ENCODE measurements around the gene ERG. TPM values are rescaled to one million over a fixed set of nuclear protein-coding genes. Genes with fewer than 3 reads are reported as not detected.

The ERG gene
- total and polyA plus RNA-seq, 2 donors (not counting 1 experiment from before 2014, with no cell fraction given): under 0.01 TPM; not detected in 1

DNA sequence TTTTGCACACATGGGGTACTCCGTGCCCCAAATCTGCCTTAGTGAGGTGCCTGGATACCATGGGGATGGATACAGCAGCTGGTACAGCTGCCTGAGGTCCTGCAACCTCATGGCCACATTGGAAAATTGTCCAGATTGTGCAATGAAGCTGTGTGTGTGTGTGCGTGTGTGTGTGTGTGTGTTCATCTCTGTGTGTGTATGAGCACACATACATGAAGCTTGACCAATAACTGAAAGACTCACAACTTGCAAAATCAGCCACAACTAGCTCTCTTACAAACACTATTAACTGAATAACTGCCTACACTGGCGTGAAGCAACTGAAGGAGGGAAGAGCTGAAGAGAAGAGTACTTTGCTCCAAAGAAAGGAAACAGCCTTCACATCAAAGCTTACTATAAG, 78.1 kb downstream of the ERG start:
- Histone ChIP-seq H3K4me2 (ENCODE audit: extremely low read depth, insufficient read depth, low read length) (no peak overlapping the region), H3K27me3 (ENCODE audit: control insufficient read depth, insufficient read depth, low read length) (peaks cover 4% of the 10 kb centered on the region), H4K20me1 (ENCODE audit: control insufficient read depth, extremely low read depth, insufficient read depth, low read length) (no peaks in the 10 kb centered on the region), H3K36me3 (ENCODE audit: control insufficient read depth, insufficient read depth, low read length) (no peaks in the 10 kb centered on the region), H3K9me3 (ENCODE audit: control insufficient read depth, insufficient read depth, low read depth, low read length) (no peaks in the 10 kb centered on the region), H3K4me3 (replicated peaks in 1 of 4; ENCODE audit: control extremely low read depth in 1 of 4, insufficient read depth in 1 of 4, low read depth in 3 of 4, low read length in 4 of 4) (no peak overlapping the region), H3K27ac (ENCODE audit: insufficient read depth, low read length) (no peak overlapping the region), H3K79me2 (ENCODE audit: control insufficient read depth, insufficient read depth, low read length) (no peaks in the 10 kb centered on the region), H3K4me1 (ENCODE audit: control insufficient read depth, extremely low read depth, insufficient read depth, low read length) (no peaks in the 10 kb centered on the region), H2AFZ (ENCODE audit: low read length) (no peak overlapping the region), H3K9ac (ENCODE audit: insufficient read depth, low read length) (no peak overlapping the region)
- no peak for TF ChIP-seq EZH2 (IDR thresholded peaks at IDR 0.05; ENCODE audit: low read length, missing control alignments)
- TF ChIP-seq, protein P1, sequence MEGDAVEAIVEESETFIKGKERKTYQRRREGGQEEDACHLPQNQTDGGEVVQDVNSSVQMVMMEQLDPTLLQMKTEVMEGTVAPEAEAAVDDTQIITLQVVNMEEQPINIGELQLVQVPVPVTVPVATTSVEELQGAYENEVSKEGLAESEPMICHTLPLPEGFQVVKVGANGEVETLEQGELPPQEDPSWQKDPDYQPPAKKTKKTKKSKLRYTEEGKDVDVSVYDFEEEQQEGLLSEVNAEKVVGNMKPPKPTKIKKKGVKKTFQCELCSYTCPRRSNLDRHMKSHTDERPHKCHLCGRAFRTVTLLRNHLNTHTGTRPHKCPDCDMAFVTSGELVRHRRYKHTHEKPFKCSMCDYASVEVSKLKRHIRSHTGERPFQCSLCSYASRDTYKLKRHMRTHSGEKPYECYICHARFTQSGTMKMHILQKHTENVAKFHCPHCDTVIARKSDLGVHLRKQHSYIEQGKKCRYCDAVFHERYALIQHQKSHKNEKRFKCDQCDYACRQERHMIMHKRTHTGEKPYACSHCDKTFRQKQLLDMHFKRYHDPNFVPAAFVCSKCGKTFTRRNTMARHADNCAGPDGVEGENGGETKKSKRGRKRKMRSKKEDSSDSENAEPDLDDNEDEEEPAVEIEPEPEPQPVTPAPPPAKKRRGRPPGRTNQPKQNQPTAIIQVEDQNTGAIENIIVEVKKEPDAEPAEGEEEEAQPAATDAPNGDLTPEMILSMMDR (conservative IDR thresholded peaks at IDR 0.05 in 1 of 2, IDR thresholded peaks at IDR 0.05 in 1 of 2; ENCODE audit: low read depth in 1 of 2, low read length in 2 of 2): no peak
- DNase-seq (ENCODE audit: low read depth in 2 of 2): no peak

DNA sequence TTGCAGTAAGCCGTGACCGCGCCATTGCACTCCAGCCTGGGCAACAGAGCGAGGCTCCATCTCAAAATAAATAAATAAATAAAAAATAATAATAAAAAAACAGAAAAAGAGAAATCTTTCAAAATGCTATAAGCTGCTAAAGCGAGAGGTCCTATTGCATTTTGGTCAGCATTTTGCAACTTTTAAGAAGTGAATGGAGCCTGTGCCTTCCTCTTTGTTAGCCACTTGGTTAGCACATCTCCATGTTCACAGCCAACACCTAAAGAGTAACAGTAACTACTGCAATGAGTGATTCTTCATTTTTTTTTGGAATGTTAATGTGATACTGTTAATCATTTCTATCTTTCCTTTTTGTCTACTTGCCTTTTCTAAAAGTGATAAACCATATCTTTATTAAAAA, 80.6 kb downstream of the ERG start:
- Histone ChIP-seq H3K27ac (ENCODE audit: insufficient read depth, low read length) (no peak overlapping the region), H3K4me2 (ENCODE audit: extremely low read depth, insufficient read depth, low read length) (no peak overlapping the region), H3K36me3 (ENCODE audit: control insufficient read depth, insufficient read depth, low read length) (no peaks in the 10 kb centered on the region), H3K9ac (ENCODE audit: insufficient read depth, low read length) (no peak overlapping the region), H3K79me2 (ENCODE audit: control insufficient read depth, insufficient read depth, low read length) (no peaks in the 10 kb centered on the region), H4K20me1 (ENCODE audit: control insufficient read depth, extremely low read depth, insufficient read depth, low read length) (no peaks in the 10 kb centered on the region), H3K4me1 (ENCODE audit: control insufficient read depth, extremely low read depth, insufficient read depth, low read length) (no peaks in the 10 kb centered on the region), H3K9me3 (ENCODE audit: control insufficient read depth, insufficient read depth, low read depth, low read length) (no peaks in the 10 kb centered on the region), H2AFZ (ENCODE audit: low read length) (no peak overlapping the region), H3K4me3 (replicated peaks in 1 of 4; ENCODE audit: control extremely low read depth in 1 of 4, insufficient read depth in 1 of 4, low read depth in 3 of 4, low read length in 4 of 4) (no peak overlapping the region), H3K27me3 (ENCODE audit: control insufficient read depth, insufficient read depth, low read length) (peaks cover 4% of the 10 kb centered on the region)
- DNase-seq (ENCODE audit: low read depth in 2 of 2): no peak
- TF ChIP-seq, protein P1 (conservative IDR thresholded peaks at IDR 0.05 in 1 of 2, IDR thresholded peaks at IDR 0.05 in 1 of 2; ENCODE audit: low read depth in 1 of 2, low read length in 2 of 2): no peak
- no peak for TF ChIP-seq EZH2 (IDR thresholded peaks at IDR 0.05; ENCODE audit: low read length, missing control alignments)

- DNase-seq (ENCODE audit: low read depth in 2 of 2): no peak
- Histone ChIP-seq H3K27me3 (ENCODE audit: control insufficient read depth, insufficient read depth, low read length) (peaks cover 4% of the 10 kb centered on the region), H3K27ac (ENCODE audit: insufficient read depth, low read length) (no peak overlapping the region), H3K4me3 (replicated peaks in 1 of 4; ENCODE audit: control extremely low read depth in 1 of 4, insufficient read depth in 1 of 4, low read depth in 3 of 4, low read length in 4 of 4) (no peak overlapping the region), H2AFZ (ENCODE audit: low read length) (no peak overlapping the region), H3K9ac (ENCODE audit: insufficient read depth, low read length) (no peak overlapping the region), H3K9me3 (ENCODE audit: control insufficient read depth, insufficient read depth, low read depth, low read length) (no peaks in the 10 kb centered on the region), H3K79me2 (ENCODE audit: control insufficient read depth, insufficient read depth, low read length) (no peaks in the 10 kb centered on the region), H3K36me3 (ENCODE audit: control insufficient read depth, insufficient read depth, low read length) (no peaks in the 10 kb centered on the region), H3K4me1 (ENCODE audit: control insufficient read depth, extremely low read depth, insufficient read depth, low read length) (no peaks in the 10 kb centered on the region), H4K20me1 (ENCODE audit: control insufficient read depth, extremely low read depth, insufficient read depth, low read length) (no peaks in the 10 kb centered on the region), H3K4me2 (ENCODE audit: extremely low read depth, insufficient read depth, low read length) (no peak overlapping the region)
- no peak for TF ChIP-seq EZH2 (IDR thresholded peaks at IDR 0.05; ENCODE audit: low read length, missing control alignments)
- TF ChIP-seq, protein P1 (conservative IDR thresholded peaks at IDR 0.05 in 1 of 2, IDR thresholded peaks at IDR 0.05 in 1 of 2; ENCODE audit: low read depth in 1 of 2, low read length in 2 of 2): no peak
Observed at GRCh38 chr21:38416791-38417190, 81.5 kb downstream of the ERG start.

Measured in fibroblast of lung (primary cell).